NCI-H748 (cell line): ENCODE measurements around the gene OPRD1.
A peak's percentile ranks its signal among the peaks of the same experiment; 100 is the strongest.
"Not testable (repeated sequence)": the region's sequence is repeated elsewhere in the genome, so short reads cannot be mapped to it uniquely, and the experiment has no call there.

Experiments
- DNase-seq: peaks from one replicate; lab custom pipeline; 2025; ENCODE audit not compliant: unreplicated experiment; lab: John Stamatoyannopoulos, UW

OPRD1 gene

DNA sequence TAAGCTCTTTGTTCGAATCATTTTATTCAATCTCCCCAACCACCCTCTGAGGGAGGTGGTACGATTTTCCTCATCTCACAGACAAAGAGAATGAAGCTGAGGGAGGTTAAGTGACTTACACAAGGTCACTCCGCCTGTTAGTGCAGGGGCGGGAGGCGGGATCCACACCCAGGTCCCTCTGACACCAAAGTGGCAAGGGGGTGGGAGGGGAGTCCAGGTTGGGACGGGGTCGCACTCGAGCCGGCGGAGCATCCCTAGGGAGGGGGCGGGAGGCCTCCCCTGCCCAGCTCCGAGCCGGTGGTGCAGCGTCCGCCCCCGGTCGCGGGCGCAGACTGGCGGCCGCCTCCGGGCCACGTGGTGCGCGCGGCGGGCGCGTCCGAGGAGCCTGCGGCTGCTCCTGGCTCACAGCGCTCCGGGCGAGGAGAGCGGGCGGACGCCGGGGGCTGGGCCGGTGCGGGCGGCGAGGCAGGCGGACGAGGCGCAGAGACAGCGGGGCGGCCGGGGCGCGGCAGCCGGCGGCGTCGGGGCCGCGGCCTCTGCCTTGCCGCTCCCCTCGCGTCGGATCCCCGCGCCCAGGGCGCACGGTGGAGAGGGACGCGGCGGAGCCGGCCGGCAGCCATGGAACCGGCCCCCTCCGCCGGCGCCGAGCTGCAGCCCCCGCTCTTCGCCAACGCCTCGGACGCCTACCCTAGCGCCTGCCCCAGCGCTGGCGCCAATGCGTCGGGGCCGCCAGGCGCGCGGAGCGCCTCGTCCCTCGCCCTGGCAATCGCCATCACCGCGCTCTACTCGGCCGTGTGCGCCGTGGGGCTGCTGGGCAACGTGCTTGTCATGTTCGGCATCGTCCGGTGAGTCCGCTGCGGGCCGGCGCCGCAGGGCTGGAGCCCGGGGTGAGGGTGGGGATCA is at the start of gene OPRD1:
Gene OPRD1, plus strand, starts transcription at position 405 of the 903 bp plus-strand sequence. Its CDS starts 214 bp downstream, at position 619.
- peak; percentile 62 for DNase-seq

DNA sequence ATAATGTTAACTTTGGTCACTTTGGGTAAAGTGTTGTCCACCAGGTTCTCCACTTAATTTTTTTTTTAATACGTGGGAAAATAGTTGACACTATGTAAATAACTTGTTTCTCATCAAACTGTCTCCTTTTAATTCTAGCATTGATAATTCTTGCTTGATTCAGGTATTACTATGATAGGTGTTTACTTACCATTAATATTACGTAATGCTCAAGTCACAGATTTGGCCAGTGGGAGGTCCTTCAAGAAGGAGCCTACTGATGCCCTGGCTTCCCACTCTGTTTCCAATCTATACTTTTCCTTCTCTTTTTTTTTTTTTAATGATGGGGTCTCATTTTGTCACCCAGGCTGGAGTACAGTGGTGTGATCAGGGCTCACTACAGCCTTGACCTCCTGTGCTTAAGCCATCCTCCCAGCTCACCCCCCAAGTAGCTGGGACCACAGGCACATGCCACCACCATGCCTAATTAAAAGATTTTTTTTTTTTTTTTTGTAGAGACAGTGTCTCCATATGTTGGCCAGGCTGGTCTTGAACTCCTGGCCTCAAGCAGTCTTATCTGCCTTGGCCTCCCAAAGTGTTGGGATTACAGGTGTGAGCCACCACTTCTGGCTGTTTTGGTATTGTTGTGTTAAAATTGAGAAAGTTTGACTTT is 45.3 kb upstream of the OPRD1 start:
- no peak for DNase-seq

GRCh38 chr1:28770601-28771165 is 41.3 kb upstream of the OPRD1 start:
- DNase-seq, result no peak

DNA sequence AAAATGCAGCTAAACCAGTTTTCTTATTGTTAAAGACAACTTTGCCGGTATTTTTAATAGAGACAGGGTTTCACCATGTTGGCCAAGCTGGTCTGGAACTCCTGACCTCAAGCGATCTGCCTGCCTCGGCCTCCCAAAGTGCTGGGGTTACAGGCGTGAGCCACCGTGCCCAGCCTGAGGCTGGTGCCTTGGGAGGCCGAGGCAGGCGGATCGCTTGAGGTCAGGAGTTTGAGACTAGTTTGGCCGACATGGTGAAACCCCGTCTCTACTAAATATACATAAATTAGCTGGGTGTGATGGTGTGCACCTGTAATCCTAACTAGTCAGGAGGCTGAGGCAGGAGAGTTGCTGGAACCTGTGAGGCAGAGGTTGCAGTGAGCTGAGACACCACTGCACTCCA is 40.0 kb upstream of the OPRD1 start:
- DNase-seq, result not testable (repeated sequence)

DNA sequence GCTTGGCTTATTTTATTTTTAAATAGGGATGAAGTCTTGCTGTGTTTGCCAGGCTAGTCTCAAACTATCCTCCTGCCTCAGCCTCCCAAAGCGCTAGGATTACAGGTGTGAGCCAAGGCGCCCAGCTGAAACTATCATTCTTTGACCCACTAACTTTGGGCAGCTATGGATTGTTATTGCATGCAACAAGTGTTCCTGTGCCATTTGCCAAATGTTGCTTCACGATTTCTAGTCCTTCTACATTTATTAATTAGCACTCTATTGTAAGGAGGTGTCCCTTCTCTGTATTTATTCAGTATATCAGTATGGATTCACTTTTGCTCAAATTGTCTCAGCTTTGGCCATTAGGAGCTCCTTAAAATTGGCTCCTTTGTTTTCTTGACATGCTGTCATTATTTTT is 38.9 kb upstream of the OPRD1 start:
- DNase-seq, result no peak

- no peak for DNase-seq
Observed at GRCh38 chr1:28775121-28775942, 36.6 kb upstream of the OPRD1 start.

DNA sequence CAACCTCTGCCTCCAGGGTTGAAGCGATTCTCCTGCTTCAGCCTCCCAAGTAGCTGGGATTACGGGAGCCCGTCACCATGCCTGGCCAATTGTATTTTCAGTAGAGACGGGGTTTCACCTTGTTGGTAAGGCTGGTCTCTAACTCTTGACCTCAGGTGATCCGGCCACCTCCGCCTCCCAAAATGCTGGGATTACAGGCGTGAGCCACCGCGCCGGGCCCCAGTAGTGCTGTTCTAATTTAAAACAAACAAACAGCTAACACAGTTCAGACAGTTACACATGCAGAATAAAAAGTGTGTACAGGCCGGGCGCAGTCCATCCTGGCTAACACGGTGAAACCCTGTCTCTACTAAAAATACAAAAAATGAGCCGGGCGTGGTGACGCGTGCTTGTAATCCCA is 35.6 kb upstream of the OPRD1 start:
- DNase-seq, result no peak

DNA sequence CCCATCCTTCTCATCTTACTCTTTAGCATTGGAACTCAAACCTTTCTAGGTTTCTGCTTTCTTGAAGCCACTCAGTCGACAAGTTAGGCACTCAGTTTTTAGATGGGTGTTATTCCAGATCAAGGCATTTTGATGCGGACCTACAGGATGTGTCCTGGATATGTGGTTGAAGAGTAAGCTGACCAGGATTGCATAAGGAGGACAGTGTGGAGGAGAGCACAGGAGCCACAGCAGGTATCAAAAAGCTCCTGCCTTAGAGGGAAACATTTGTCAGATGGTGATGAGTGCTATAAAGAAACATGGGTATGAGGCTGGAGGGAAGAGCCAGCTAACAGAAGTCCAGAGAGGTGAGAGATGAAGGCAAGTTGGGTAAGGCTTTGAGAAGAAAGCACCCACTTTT is 33.9 kb upstream of the OPRD1 start:
- no peak for DNase-seq

GRCh38 chr1:28779751-28780408 is 32.1 kb upstream of the OPRD1 start:
- no peak for DNase-seq

DNA sequence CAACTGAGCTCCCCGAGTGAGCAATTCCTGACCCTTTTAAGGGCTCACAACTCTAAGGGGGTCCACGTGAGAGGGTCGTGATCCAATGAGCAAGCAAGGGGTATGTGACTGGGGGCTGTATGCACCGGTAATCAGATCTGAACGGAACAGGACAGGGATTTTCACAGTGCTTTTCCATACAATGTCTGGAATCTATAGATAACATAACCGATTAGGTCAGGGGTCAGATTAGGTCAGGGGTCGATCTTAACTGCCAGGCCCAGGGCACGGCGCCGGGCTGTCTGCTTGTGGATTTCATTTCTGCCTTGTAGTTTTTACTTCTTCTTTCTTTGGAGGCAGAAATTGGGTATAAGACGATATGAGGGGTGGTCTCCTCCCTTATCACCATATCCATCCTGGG is 30.7 kb upstream of the OPRD1 start:
- DNase-seq, result no peak

DNA sequence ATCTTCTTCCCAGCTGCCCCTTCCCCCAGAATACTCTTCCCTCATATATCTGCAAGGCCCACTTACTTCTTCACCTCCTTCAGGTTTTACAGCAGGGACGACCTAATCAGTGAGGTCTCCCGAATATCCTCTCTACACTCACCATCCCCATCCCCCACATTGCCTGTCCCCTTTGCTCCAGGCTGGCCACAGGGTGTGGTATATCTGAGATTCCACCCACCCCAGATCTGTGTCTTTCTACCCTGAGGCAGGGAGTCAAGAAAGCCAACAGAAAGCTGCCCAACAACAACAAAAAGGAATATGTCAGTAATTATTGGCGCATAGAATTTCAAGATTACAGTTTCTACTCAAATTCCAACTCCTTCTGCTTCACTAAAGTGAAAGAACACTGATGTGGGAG is 30.0 kb upstream of the OPRD1 start:
- no peak for DNase-seq

GRCh38 chr1:28783363-28783762 is 28.6 kb upstream of the OPRD1 start:
- DNase-seq, result no peak

- no peak for DNase-seq
Observed at GRCh38 chr1:28789412-28789811, 22.6 kb upstream of the OPRD1 start.

- DNase-seq, result no peak
Observed at GRCh38 chr1:28789816-28790215, 22.2 kb upstream of the OPRD1 start.

DNA sequence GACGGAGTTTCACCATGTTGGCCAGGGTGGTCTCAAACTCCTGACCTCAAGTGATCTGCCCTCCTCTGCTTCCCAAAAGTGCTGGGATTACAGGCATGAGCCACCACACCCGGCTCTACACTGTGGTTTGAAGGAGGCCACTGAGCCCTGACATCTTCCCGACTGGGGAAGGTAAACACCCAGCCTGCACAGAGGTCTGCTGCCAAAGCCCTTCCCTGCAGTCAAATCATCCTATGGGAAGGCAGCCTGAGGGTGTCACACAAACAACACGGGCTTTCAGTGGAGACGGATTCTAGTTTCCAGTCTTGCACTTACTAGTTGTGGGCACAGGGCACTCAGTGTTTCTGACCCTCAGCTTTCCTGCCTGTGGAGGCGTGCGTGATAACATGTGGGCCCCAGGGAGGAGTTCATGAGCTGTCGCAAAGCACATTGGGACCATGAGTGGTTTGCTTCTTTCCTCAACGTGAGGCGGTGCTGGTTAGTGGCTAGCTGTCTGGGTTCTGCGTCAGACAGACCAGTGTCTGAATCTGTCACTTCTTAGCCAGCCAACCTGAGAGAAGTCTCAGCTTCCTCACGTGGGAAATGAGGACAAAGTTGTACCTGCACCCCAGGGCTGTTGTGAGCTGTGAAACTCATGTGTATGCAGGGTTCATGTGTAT is 21.5 kb upstream of the OPRD1 start:
- no peak for DNase-seq

GRCh38 chr1:28791929-28792328 is 20.0 kb upstream of the OPRD1 start:
- DNase-seq, result not testable (repeated sequence)

- DNase-seq, result peak; percentile 7
Observed at GRCh38 chr1:28792644-28793121, 19.3 kb upstream of the OPRD1 start.

- not testable (repeated sequence) for DNase-seq
Observed at GRCh38 chr1:28794582-28794981, 17.4 kb upstream of the OPRD1 start.

- DNase-seq, result no peak
Observed at GRCh38 chr1:28796352-28797211, 15.4 kb upstream of the OPRD1 start.
